GM23338 (cell line): ENCODE results near the gene SCAMP5. TPM values are rescaled to one million over a fixed set of nuclear protein-coding genes. Genes with fewer than 3 reads are reported as not detected.

ENCODE experiments used
- ATAC-seq: fragments of 200-7000 bp; cut with Tn5 transposase; 3 replicates; pipeline ENCODE4 v1.9.1; 2020
- DNase-seq: peaks from one replicate; pipeline ENCODE4 v3.0.0-alpha.2; 2015; ENCODE audit warnings: low spot score
- H2AFZ ChIP-seq: fragments of 200-600 bp; sonication (generic); 2 replicates; pipeline ENCODE4 v1.8.0; 2016; ENCODE audit warnings: antibody characterized with exemption, mild to moderate bottlenecking, moderate library complexity
- H3F3A ChIP-seq: fragments of 200-600 bp; sonication (generic); replicated peaks from 2 replicates; pipeline ENCODE4 v1.8.0; 2017; ENCODE audit warnings: antibody characterized with exemption, mixed run types, low read depth
- H3K27ac ChIP-seq: fragments of 200-600 bp; sonication (generic); 2 replicates; pipeline ENCODE4 v1.6.1; 2016; ENCODE audit warnings: low read depth
- H3K27me3 ChIP-seq: fragments of 200-600 bp; sonication (generic); 2 replicates; pipeline ENCODE4 v1.8.0; 2016; ENCODE audit warnings: mild to moderate bottlenecking, mixed run types, moderate library complexity; ENCODE audit not compliant: insufficient read depth
- H3K36me3 ChIP-seq: fragments of 200-600 bp; sonication (generic); 2 replicates; pipeline ENCODE4 v1.8.0; 2016; ENCODE audit warnings: mild to moderate bottlenecking; ENCODE audit not compliant: insufficient read depth
- H3K4me1 ChIP-seq: fragments of 200-600 bp; sonication (generic); 2 replicates; pipeline ENCODE4 v1.8.0; 2016; ENCODE audit warnings: mild to moderate bottlenecking, moderate library complexity; ENCODE audit not compliant: insufficient read depth
- H3K4me2 ChIP-seq: fragments of 200-600 bp; sonication (generic); 2 replicates; pipeline ENCODE4 v1.7.1; 2017; ENCODE audit warnings: mixed run types
- H3K4me3 ChIP-seq: fragments of 200-600 bp; sonication (generic); 2 replicates; pipeline ENCODE4 v1.6.1; 2016; ENCODE audit warnings: mixed run types
- H3K79me2 ChIP-seq: fragments of 200-600 bp; sonication (generic); replicated peaks from 2 replicates; pipeline ENCODE4 v1.8.0; 2017; ENCODE audit warnings: mild to moderate bottlenecking; ENCODE audit not compliant: insufficient read depth
- H3K9me2 ChIP-seq: fragments of 200-600 bp; sonication (generic); 2 replicates; pipeline ENCODE4 v1.8.0; 2017; ENCODE audit not compliant: insufficient read depth
- H4K20me1 ChIP-seq: fragments of 200-600 bp; sonication (generic); replicated peaks from 2 replicates; pipeline ENCODE4 v1.8.0; 2017; ENCODE audit warnings: mild to moderate bottlenecking; ENCODE audit not compliant: insufficient read depth
- H3K27ac Mint-ChIP-seq: 2 replicates; pipeline ENCODE4 v1.8.0; 2020; ENCODE audit warnings: inconsistent platforms, mild to moderate bottlenecking, moderate library complexity, mixed read lengths
- H3K27me3 Mint-ChIP-seq: 3 replicates; pipeline ENCODE4 v1.8.0; 2022; ENCODE audit warnings: low read depth, mild to moderate bottlenecking, moderate library complexity, mixed read lengths, inconsistent platforms; ENCODE audit not compliant: insufficient read depth, poor library complexity
- H3K36me3 Mint-ChIP-seq: 3 replicates; pipeline ENCODE4 v1.8.0; 2021; ENCODE audit warnings: low read depth, mild to moderate bottlenecking, inconsistent platforms, moderate library complexity, mixed read lengths
- H3K4me1 Mint-ChIP-seq: 3 replicates; pipeline ENCODE4 v1.8.0; 2020; ENCODE audit warnings: mild to moderate bottlenecking, inconsistent platforms, mixed read lengths
- H3K4me3 Mint-ChIP-seq: 3 replicates; pipeline ENCODE4 v1.8.0; 2021; ENCODE audit warnings: moderate library complexity, mild to moderate bottlenecking, inconsistent platforms, mixed read lengths
- H3K9me3 Mint-ChIP-seq: 3 replicates; pipeline ENCODE4 v1.8.0; 2020; ENCODE audit warnings: moderate library complexity, mild to moderate bottlenecking, inconsistent platforms, mixed read lengths
- CREB1 ChIP-seq: fragments of 250-450 bp; sonication (Bioruptor Pico); IDR thresholded peaks from 2 replicates; pipeline ENCODE4 v1.5.0; 2020; ENCODE audit warnings: low read depth, mild to moderate bottlenecking, moderate library complexity
- CTCF ChIP-seq, 2 experiments: fragments of 200-600 bp in 1 of 2; sonication (generic) in 1 of 2; conservative IDR thresholded peaks; 2 replicates each; pipeline versions ENCODE4 v1.5.1 to v1.6.1; 2016 to 2017; ENCODE audit warnings: antibody characterized with exemption in 2 of 2, low read depth in 2 of 2, mild to moderate bottlenecking in 2 of 2, moderate library complexity in 1 of 2
- ETS1 ChIP-seq: IDR thresholded peaks from 2 replicates; pipeline ENCODE4 v1.6.1; 2016; ENCODE audit warnings: antibody characterized with exemption
- EZH2 ChIP-seq: fragments of 200-600 bp; sonication (generic); IDR thresholded peaks from one replicate; pipeline ENCODE4 v1.8.0; 2017; ENCODE audit warnings: antibody characterized with exemption, mild to moderate bottlenecking, low read depth; ENCODE audit not compliant: unreplicated experiment
- EZH2phosphoT487 ChIP-seq: fragments of 200-600 bp; sonication (generic); IDR thresholded peaks from one replicate; pipeline ENCODE4 v1.8.1; 2018; ENCODE audit warnings: antibody characterized with exemption; ENCODE audit not compliant: unreplicated experiment
- NANOG ChIP-seq: IDR thresholded peaks from 2 replicates; pipeline ENCODE4 v1.6.1; 2016; ENCODE audit warnings: antibody characterized with exemption, borderline replicate concordance
- STAT1 ChIP-seq: IDR thresholded peaks from one replicate; pipeline ENCODE4 v1.6.1; 2016; ENCODE audit warnings: antibody characterized with exemption; ENCODE audit not compliant: unreplicated experiment
- ZNF114 ChIP-seq: fragments of 250-450 bp; sonication (Bioruptor Pico); IDR thresholded peaks from 2 replicates; pipeline ENCODE4 v1.5.0; 2020; ENCODE audit warnings: mild to moderate bottlenecking, moderate library complexity
- ZNF331 ChIP-seq: fragments of 250-450 bp; sonication (Bioruptor Pico); IDR thresholded peaks from 2 replicates; pipeline ENCODE4 v1.5.0; 2020; ENCODE audit warnings: low read depth, mild to moderate bottlenecking, moderate library complexity
- polyA plus RNA-seq: library from polyadenylated mRNA; unstranded; fragments of >200 nt; fragmentation: Nextera tagmentation; extraction: Ambion mirVana; gene quantifications from 2 replicates; pipeline ENCODE4 v1.2.1, GENCODE V29; 2016
- total RNA-seq: library from RNA; depleted of rRNA; stranded (reverse); fragments of >200 nt; shearing (Covaris generic); gene quantifications from 2 replicates; pipeline ENCODE4 v1.2.3, GENCODE V29; 2014
- TF ChIP-seq, protein P1 (sequence below): IDR thresholded peaks from one replicate; pipeline ENCODE4 v1.6.1; 2018; ENCODE audit warnings: antibody characterized with exemption; ENCODE audit not compliant: unreplicated experiment

The SCAMP5 gene
- total and polyA plus RNA-seq, 2 experiments from 2014 or later = 12.8 to 43.3 TPM

GRCh38 chr15:74976159-74976558 lies 19.2 kb upstream of the SCAMP5 start:
- Histone ChIP-seq H3F3A (peaks cover 6% of the 10 kb centered on the region; the same call in 1 of the 2 replicates), H3K4me1 (no peaks in the 10 kb centered on the region), H3K4me2 (no peak overlapping the region), H2AFZ (no peak overlapping the region), H3K79me2 (no peaks in the 10 kb centered on the region), H4K20me1 (no peaks in the 10 kb centered on the region), H3K9me2 (no peaks in the 10 kb centered on the region), H3K27ac (no peak overlapping the region), H3K36me3 (no peaks in the 10 kb centered on the region), H3K4me3 (no peak overlapping the region), H3K27me3 (no peaks in the 10 kb centered on the region)
- Mint-ChIP-seq H3K27me3 (peaks cover 9% of the 10 kb centered on the region), H3K4me3 (no peak overlapping the region), H3K27ac (no peak overlapping the region), H3K4me1 (peaks cover 11% of the 10 kb centered on the region), H3K36me3 (no peaks in the 10 kb centered on the region), H3K9me3 (no peaks in the 10 kb centered on the region; the same call in 2 of the 3 replicates)
- ATAC-seq (no peak), DNase-seq (no peak)
- TF ChIP-seq NANOG (no peak), CTCF (conservative IDR thresholded peaks at IDR 0.05; ENCODE audit: low read depth in 2 of 2) (peak; percentile 10 to 29; a peak in 1 of 4 replicates)
- TF ChIP-seq, protein P1, sequence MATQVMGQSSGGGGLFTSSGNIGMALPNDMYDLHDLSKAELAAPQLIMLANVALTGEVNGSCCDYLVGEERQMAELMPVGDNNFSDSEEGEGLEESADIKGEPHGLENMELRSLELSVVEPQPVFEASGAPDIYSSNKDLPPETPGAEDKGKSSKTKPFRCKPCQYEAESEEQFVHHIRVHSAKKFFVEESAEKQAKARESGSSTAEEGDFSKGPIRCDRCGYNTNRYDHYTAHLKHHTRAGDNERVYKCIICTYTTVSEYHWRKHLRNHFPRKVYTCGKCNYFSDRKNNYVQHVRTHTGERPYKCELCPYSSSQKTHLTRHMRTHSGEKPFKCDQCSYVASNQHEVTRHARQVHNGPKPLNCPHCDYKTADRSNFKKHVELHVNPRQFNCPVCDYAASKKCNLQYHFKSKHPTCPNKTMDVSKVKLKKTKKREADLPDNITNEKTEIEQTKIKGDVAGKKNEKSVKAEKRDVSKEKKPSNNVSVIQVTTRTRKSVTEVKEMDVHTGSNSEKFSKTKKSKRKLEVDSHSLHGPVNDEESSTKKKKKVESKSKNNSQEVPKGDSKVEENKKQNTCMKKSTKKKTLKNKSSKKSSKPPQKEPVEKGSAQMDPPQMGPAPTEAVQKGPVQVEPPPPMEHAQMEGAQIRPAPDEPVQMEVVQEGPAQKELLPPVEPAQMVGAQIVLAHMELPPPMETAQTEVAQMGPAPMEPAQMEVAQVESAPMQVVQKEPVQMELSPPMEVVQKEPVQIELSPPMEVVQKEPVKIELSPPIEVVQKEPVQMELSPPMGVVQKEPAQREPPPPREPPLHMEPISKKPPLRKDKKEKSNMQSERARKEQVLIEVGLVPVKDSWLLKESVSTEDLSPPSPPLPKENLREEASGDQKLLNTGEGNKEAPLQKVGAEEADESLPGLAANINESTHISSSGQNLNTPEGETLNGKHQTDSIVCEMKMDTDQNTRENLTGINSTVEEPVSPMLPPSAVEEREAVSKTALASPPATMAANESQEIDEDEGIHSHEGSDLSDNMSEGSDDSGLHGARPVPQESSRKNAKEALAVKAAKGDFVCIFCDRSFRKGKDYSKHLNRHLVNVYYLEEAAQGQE = no peak

- H3K4me3 ChIP-seq = no peak overlapping the region
- Mint-ChIP-seq H3K27ac (no peak overlapping the region), H3K36me3 (no peaks in the 10 kb centered on the region), H3K4me1 (peaks cover 11% of the 10 kb centered on the region), H3K27me3 (peaks cover 9% of the 10 kb centered on the region), H3K9me3 (no peaks in the 10 kb centered on the region; the same call in 2 of the 3 replicates), H3K4me3 (no peak overlapping the region)
- TF ChIP-seq EZH2phosphoT487 = no peak
- TF ChIP-seq, protein P1 = no peak
- TF ChIP-seq ZNF114 (CRISPR knock-in tag) = no peak
- no peak for TF ChIP-seq EZH2
- TF ChIP-seq CREB1 (CRISPR knock-in tag) = no peak
- no peak for TF ChIP-seq ETS1
- no peak for TF ChIP-seq STAT1
- TF ChIP-seq ZNF331 (CRISPR knock-in tag) = no peak
- no peak for ATAC-seq
- H4K20me1 ChIP-seq = no peaks in the 10 kb centered on the region
- no peaks in the 10 kb centered on the region for H3K79me2 ChIP-seq
- DNase-seq = no peak
- H3F3A ChIP-seq = peaks cover 6% of the 10 kb centered on the region; the same call in 1 of the 2 replicates
- H3K27me3 ChIP-seq = no peaks in the 10 kb centered on the region
- H3K9me2 ChIP-seq = no peaks in the 10 kb centered on the region
- H3K27ac ChIP-seq = no peak overlapping the region
- no peak overlapping the region; the same call in 1 of the 2 replicates for H2AFZ ChIP-seq
- H3K36me3 ChIP-seq = no peaks in the 10 kb centered on the region
- H3K4me2 ChIP-seq = no peak overlapping the region
- no peaks in the 10 kb centered on the region for H3K4me1 ChIP-seq
Measured at GRCh38 chr15:74977599-74977998, 17.8 kb upstream of the SCAMP5 start.
